Measurements from ENCODE around the gene TSPYL1. TPM values are rescaled to one million over a fixed set of nuclear protein-coding genes. Genes with fewer than 3 reads are reported as not detected.

TSPYL1 gene
- total RNA-seq, result 10 to 100 TPM; 48.0 to 95.2 (median 67.0) TPM

- under 1% methylated on average over 41 of the region's 71 CpGs for WGBS
- peak; percentile 98 to 99 for DNase-seq (ENCODE audit: low spot score in 2 of 2)
- peaks cover 2% of the 10 kb centered on the region for H3K36me3 ChIP-seq
- peak within 1 kb of the TSS; percentile 98 for H3K27ac ChIP-seq
- no peaks in the 10 kb centered on the region for H3K27me3 ChIP-seq
- H3K9me3 ChIP-seq, result no peaks in the 10 kb centered on the region
- no peak for TF ChIP-seq EP300 (IDR thresholded peaks at IDR 0.05)
- TF ChIP-seq CTCF (IDR thresholded peaks at IDR 0.05), result no peak
- peak; percentile 75 to 93 (median 76) for TF ChIP-seq POLR2AphosphoS5 (IDR thresholded peaks at IDR 0.05)
- TF ChIP-seq POLR2A (IDR thresholded peaks at IDR 0.05), result peak; percentile 95 to 97
- peaks cover 53% of the 10 kb centered on the region for H3K4me1 ChIP-seq
- peak within 1 kb of the TSS; percentile 85 for H3K4me3 ChIP-seq
Measured at GRCh38 chr6:116279232-116280160, at the start of gene TSPYL1. Gene TSPYL1, minus strand, starts transcription at chr6:116279930. Its CDS starts 100 bp downstream, at chr6:116279830.

- TF ChIP-seq POLR2AphosphoS5 (IDR thresholded peaks at IDR 0.05) (no peak), CTCF (IDR thresholded peaks at IDR 0.05) (no peak), POLR2A (IDR thresholded peaks at IDR 0.05) (no peak), EP300 (IDR thresholded peaks at IDR 0.05) (no peak)
- no peak for DNase-seq (ENCODE audit: low spot score in 2 of 2)
- Histone ChIP-seq H3K4me3 (no peak overlapping the region), H3K27me3 (no peaks in the 10 kb centered on the region), H3K36me3 (no peaks in the 10 kb centered on the region), H3K9me3 (no peaks in the 10 kb centered on the region), H3K27ac (peak overlapping the region; percentile 7), H3K4me1 (peaks cover 21% of the 10 kb centered on the region)
Measured at GRCh38 chr6:116329156-116329555, 49.4 kb upstream of the TSPYL1 start.

DNA sequence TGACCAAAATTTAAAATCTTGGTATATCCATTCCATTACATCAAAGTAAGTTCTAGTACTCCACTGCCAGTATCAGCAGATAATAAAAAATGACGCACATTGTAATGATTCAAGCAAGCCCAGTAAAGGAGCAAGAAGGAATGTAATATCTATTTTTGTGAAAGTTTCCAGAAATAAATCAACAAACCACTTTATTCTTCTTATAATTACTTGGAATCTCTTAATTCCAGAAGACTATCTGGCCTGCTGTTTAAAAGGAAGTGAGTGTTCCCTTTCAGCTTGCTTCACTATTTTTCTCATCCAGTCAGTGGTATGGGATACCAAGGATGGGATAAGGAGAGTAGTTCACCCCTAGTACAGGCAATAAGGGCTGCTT, 48.8 kb upstream of the TSPYL1 start:
- H3K27ac ChIP-seq, result peak overlapping the region; percentile 7
- H3K4me1 ChIP-seq, result peaks cover 21% of the 10 kb centered on the region
- TF ChIP-seq EP300 (IDR thresholded peaks at IDR 0.05), result no peak
- no peak for TF ChIP-seq CTCF (IDR thresholded peaks at IDR 0.05)
- TF ChIP-seq POLR2AphosphoS5 (IDR thresholded peaks at IDR 0.05), result no peak
- no peak for TF ChIP-seq POLR2A (IDR thresholded peaks at IDR 0.05)
- DNase-seq (ENCODE audit: low spot score in 2 of 2), result no peak
- 78% methylated on average over 1 of the region's 1 CpG for WGBS
- H3K27me3 ChIP-seq, result no peaks in the 10 kb centered on the region
- H3K4me3 ChIP-seq, result no peak overlapping the region
- no peaks in the 10 kb centered on the region for H3K36me3 ChIP-seq
- no peaks in the 10 kb centered on the region for H3K9me3 ChIP-seq

- TF ChIP-seq POLR2A (IDR thresholded peaks at IDR 0.05) (no peak), POLR2AphosphoS5 (IDR thresholded peaks at IDR 0.05) (no peak), CTCF (IDR thresholded peaks at IDR 0.05) (no peak), EP300 (IDR thresholded peaks at IDR 0.05) (no peak)
- Histone ChIP-seq H3K4me3 (no peak overlapping the region), H3K27ac (peak overlapping the region; percentile 3), H3K4me1 (peaks cover 21% of the 10 kb centered on the region), H3K9me3 (no peaks in the 10 kb centered on the region), H3K27me3 (no peaks in the 10 kb centered on the region), H3K36me3 (no peaks in the 10 kb centered on the region)
- WGBS, result 73% methylated on average over 6 of the region's 6 CpGs
- no peak for DNase-seq (ENCODE audit: low spot score in 2 of 2)
Measured at GRCh38 chr6:116327803-116328527, 48.2 kb upstream of the TSPYL1 start.

DNA sequence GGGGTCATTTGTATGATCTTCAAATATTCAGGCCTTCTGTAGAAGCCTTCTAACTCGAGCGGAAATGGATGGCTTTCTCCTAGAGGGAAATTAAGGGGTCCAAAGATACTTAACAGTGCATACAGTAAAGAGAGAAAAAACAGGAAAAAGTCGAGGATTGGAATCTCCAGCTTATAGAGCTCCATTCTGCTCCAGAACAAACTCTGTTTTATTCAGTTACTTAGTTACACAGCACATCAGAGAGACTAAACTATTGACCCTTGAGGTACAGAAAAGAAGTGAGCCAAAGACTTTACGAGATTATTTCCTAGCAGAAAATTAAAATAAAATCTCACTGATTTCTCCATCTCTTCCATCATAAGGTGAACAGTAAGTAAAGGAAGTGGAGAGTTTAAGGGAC, 47.3 kb upstream of the TSPYL1 start:
- H3K27me3 ChIP-seq, result no peaks in the 10 kb centered on the region
- TF ChIP-seq POLR2AphosphoS5 (IDR thresholded peaks at IDR 0.05), result no peak
- TF ChIP-seq POLR2A (IDR thresholded peaks at IDR 0.05), result no peak
- no peak for TF ChIP-seq CTCF (IDR thresholded peaks at IDR 0.05)
- TF ChIP-seq EP300 (IDR thresholded peaks at IDR 0.05), result no peak
- 78% methylated on average over 4 of the region's 4 CpGs for WGBS
- no peaks in the 10 kb centered on the region for H3K9me3 ChIP-seq
- no peaks in the 10 kb centered on the region for H3K36me3 ChIP-seq
- H3K4me3 ChIP-seq, result no peak overlapping the region
- peaks cover 21% of the 10 kb centered on the region for H3K4me1 ChIP-seq
- no peak overlapping the region for H3K27ac ChIP-seq
- DNase-seq (ENCODE audit: low spot score in 2 of 2), result no peak

Data from suprapubic skin (tissue), 4 donors.